Kidney (tissue), 14 donors: Measurements from ENCODE around the gene ALDH3A1. TPM values are rescaled to one million over a fixed set of nuclear protein-coding genes. Genes with fewer than 3 reads are reported as not detected.

Source experiments
- DNase-seq, 5 donors: peaks; one replicate each; pipeline ENCODE4 v3.0.0-alpha.2; 2013 to 2020
- FAIRE-seq: peaks from 2 replicates; lab custom pipeline; 2012; peaks lifted over from hg19 to GRCh38; lab: Jason Lieb, UNC
- H3K27ac ChIP-seq, 2 donors: one replicate each; pipeline ENCODE4 v1.7.0; 2013; ENCODE audit warnings: low read depth in 2 of 2, low read length in 2 of 2, inconsistent platforms in 1 of 2
- H3K27me3 ChIP-seq: one replicate; pipeline ENCODE4 v1.7.1; 2013; ENCODE audit warnings: low read length, inconsistent platforms; ENCODE audit not compliant: control insufficient read depth, insufficient read depth
- H3K36me3 ChIP-seq, 3 donors: one replicate each; pipeline versions ENCODE4 v1.7.0 to v1.7.1; 2013; ENCODE audit warnings: low read length in 3 of 3, control low read depth in 1 of 3, inconsistent platforms in 1 of 3; ENCODE audit not compliant: insufficient read depth in 3 of 3, control insufficient read depth in 2 of 3
- H3K4me1 ChIP-seq, 3 donors: one replicate each; pipeline versions ENCODE4 v1.7.0 to v1.7.1; 2013; ENCODE audit warnings: low read length in 3 of 3, inconsistent platforms in 1 of 3, low read depth in 1 of 3; ENCODE audit not compliant: control insufficient read depth in 2 of 3, insufficient read depth in 2 of 3
- H3K4me3 ChIP-seq, 3 donors: one replicate each; pipeline versions ENCODE4 v1.7.0 to v1.8.1; 2013; ENCODE audit warnings: low read length in 3 of 3, control low read depth in 1 of 3, inconsistent platforms in 1 of 3
- H3K9ac ChIP-seq, 3 donors: one replicate each; pipeline versions ENCODE4 v1.7.0 to v1.7.1; 2013; ENCODE audit warnings: low read length in 3 of 3, control low read depth in 1 of 3, inconsistent platforms in 1 of 3
- H3K9me3 ChIP-seq, 3 donors: one replicate each; pipeline versions ENCODE4 v1.7.0 to v1.7.1; 2013; ENCODE audit warnings: low read length in 3 of 3, control low read depth in 1 of 3, inconsistent platforms in 1 of 3; ENCODE audit not compliant: control insufficient read depth in 2 of 3, insufficient read depth in 1 of 3
- CTCF ChIP-seq: IDR thresholded peaks from 3 replicates; pipeline ENCODE4 v1.5.1; 2012; ENCODE audit warnings: mild to moderate bottlenecking, moderate library complexity, borderline replicate concordance; ENCODE audit not compliant: insufficient read depth; ENCODE audit errors: extremely low read depth
- intact Hi-C: fragments of 100-400 bp; cut with DNase I; formaldehyde crosslinking; loops from one replicate; pipeline ENCODE4 v1.11.1; 2022
- polyA plus RNA-seq: library from polyadenylated mRNA; stranded (reverse); fragments of 350-450 nt; fragmentation: Illumina TruSeq; extraction: RNeasy Lipid Tissue Mini Kit (QIAGEN cat#74804); gene quantifications from one replicate; pipeline ENCODE4 v1.2.3, GENCODE V29; 2014; ENCODE audit warnings: low read depth, low replicate concordance; ENCODE audit not compliant: insufficient read depth
- total RNA-seq: library from RNA; stranded (reverse); fragmentation: NEBNext Ultra II Directional; extraction: Animal tissue kit (Norgen Biotek cat#: 25700); gene quantifications from one replicate; pipeline ENCODE4 v1.2.1, GENCODE V29; 2021
- donor health status: control.
- donor health status: control.
- donor health status: control.
- donor health status: control.
- donor health status: control.
- donor health status: DM: yes; HTN: yes; CAD: no.
- donor health status: Normal renal cell carcinoma (clear cell type).

Gene ALDH3A1
- total and polyA plus RNA-seq, 2 donors from 2014 or later = 0.75 to 1.4 TPM

- peaks cover 0 to 4% (median 3%) of the 10 kb centered on the region in 3 donors for H3K4me1 ChIP-seq
- intact Hi-C loops = no loop called here
- H3K9me3 ChIP-seq = no peaks in the 10 kb centered on the region
- H3K36me3 ChIP-seq = no peaks in the 10 kb centered on the region
- no peaks in the 10 kb centered on the region for H3K27me3 ChIP-seq
- H3K27ac ChIP-seq = no peak overlapping the region
- FAIRE-seq (no peak), DNase-seq (no peak)
- no peak for TF ChIP-seq CTCF
- no peak overlapping the region for H3K4me3 ChIP-seq
- no peak overlapping the region for H3K9ac ChIP-seq
Observed at GRCh38 chr17:19708431-19709175, 39.5 kb downstream of the ALDH3A1 start.

DNA sequence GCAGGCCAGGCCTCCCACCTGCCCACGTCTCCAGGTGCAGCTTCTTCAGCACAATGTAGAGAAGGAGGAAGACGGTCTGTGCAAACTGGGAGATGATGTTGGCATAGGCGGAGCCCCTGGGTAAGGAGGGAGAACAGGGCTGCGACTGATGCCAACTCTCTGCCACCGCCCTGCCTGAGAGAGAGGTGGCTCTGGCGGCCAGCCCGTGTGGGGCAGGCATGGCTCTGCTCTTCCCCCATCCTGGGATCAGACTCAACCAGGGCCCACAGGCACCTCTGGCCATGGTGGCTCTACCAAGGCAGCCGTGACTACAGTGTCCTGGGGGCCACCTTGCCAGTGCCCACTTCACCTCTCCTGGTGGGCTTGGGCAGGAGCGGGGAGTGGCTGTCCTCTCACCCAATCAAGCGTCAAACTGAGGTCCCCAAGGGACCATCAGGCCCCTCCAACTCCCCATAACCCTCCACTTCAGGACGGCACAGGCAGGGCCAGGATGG is 40.3 kb downstream of the ALDH3A1 start:
- FAIRE-seq (no peak), DNase-seq (no peak)
- TF ChIP-seq CTCF = no peak
- intact Hi-C loops = no loop called here
- Histone ChIP-seq H3K4me3 (no peak overlapping the region), H3K36me3 (no peaks in the 10 kb centered on the region), H3K9me3 (no peaks in the 10 kb centered on the region), H3K27me3 (no peaks in the 10 kb centered on the region), H3K4me1 (peaks cover 5 to 9% (median 7%) of the 10 kb centered on the region in 3 donors), H3K9ac (no peak overlapping the region), H3K27ac (no peak overlapping the region)

GRCh38 chr17:19706791-19707727 is 41.0 kb downstream of the ALDH3A1 start:
- H3K27ac ChIP-seq = no peak overlapping the region
- no peak for TF ChIP-seq CTCF
- H3K4me1 ChIP-seq = peaks cover 9 to 14% (median 11%) of the 10 kb centered on the region in 3 donors
- DNase-seq (no peak), FAIRE-seq (no peak)
- intact Hi-C loops = no loop called here
- no peaks in the 10 kb centered on the region for H3K9me3 ChIP-seq
- no peaks in the 10 kb centered on the region for H3K36me3 ChIP-seq
- H3K4me3 ChIP-seq = no peak overlapping the region
- H3K27me3 ChIP-seq = no peaks in the 10 kb centered on the region
- no peak overlapping the region for H3K9ac ChIP-seq
